B cell (primary cell): ENCODE measurements around the gene CAPN15. TPM values are rescaled to one million over a fixed set of nuclear protein-coding genes. Genes with fewer than 3 reads are reported as not detected.

Experiments used
- ATAC-seq: fragments of 200-7000 bp; cut with Tn5 transposase; one replicate; pipeline ENCODE4 v1.10.0; 2021; ENCODE audit warnings: low read depth, mild to moderate bottlenecking, moderate number of reproducible peaks, moderate library complexity
- CTCF ChIA-PET: fragments of 350-600 bp; sonication (Branson Sonifier 250); formaldehyde crosslinking; loops from one replicate; lab custom pipeline; 2021; ENCODE audit warnings: antibody characterized with exemption, inconsistent platforms; lab: Charles Lee
- POLR2A ChIA-PET: fragments of 350-600 bp; sonication (Branson Sonifier 250); formaldehyde crosslinking; loops from one replicate; lab custom pipeline; 2021; ENCODE audit warnings: antibody characterized with exemption; lab: Charles Lee
- DNase-seq: peaks from one replicate; pipeline ENCODE4 v3.0.0; 2013
- H2AFZ ChIP-seq: 2 replicates; pipeline ENCODE4 v1.6.1; 2012; ENCODE audit warnings: mild to moderate bottlenecking, low read depth, low read length; ENCODE audit not compliant: insufficient read depth, poor library complexity, severe bottlenecking
- H3K27ac ChIP-seq, 2 donors: 1 replicate in 1 of 2; 2 replicates in 1 of 2; pipeline ENCODE4 v1.5.1; 2012 to 2013; ENCODE audit warnings: low read length in 2 of 2, mild to moderate bottlenecking in 2 of 2, moderate library complexity in 1 of 2
- H3K27me3 ChIP-seq, 4 experiments: fragments of 200-600 bp in 1 of 4; sonication (generic) in 1 of 4; replicated peaks in 1 of 4; 1 replicate in 2 of 4; 2 replicates in 2 of 4; pipeline versions ENCODE4 v1.6.1 to v1.7.0; 2013 to 2016; ENCODE audit warnings: low read length in 3 of 4, mild to moderate bottlenecking in 2 of 4, mixed read lengths in 1 of 4, moderate library complexity in 1 of 4; ENCODE audit not compliant: insufficient read depth in 4 of 4, control insufficient read depth in 3 of 4; ENCODE audit errors: control extremely low read depth in 1 of 4
- H3K36me3 ChIP-seq, 2 experiments: replicated peaks in 1 of 2; 1 replicate in 1 of 2; 2 replicates in 1 of 2; pipeline versions ENCODE4 v1.6.1 to v1.7.1; 2013; ENCODE audit warnings: low read length in 1 of 2; ENCODE audit not compliant: insufficient read depth in 2 of 2, control insufficient read depth in 1 of 2; ENCODE audit errors: control extremely low read depth in 1 of 2, extremely low read depth in 1 of 2
- H3K4me1 ChIP-seq, 2 donors: fragments of 200-600 bp in 1 of 2; sonication (generic) in 1 of 2; 1 replicate in 1 of 2; 2 replicates in 1 of 2; pipeline versions ENCODE4 v1.5.1 to v1.6.1; 2013 to 2017; ENCODE audit warnings: low read length in 2 of 2; ENCODE audit not compliant: control insufficient read depth in 2 of 2, insufficient read depth in 2 of 2
- H3K4me2 ChIP-seq: replicated peaks from 2 replicates; pipeline ENCODE3; 2012; ENCODE audit warnings: mild to moderate bottlenecking, low read depth, low read length; ENCODE audit not compliant: poor library complexity, severe bottlenecking
- H3K4me3 ChIP-seq, 5 experiments: fragments of 200-600 bp in 1 of 5; sonication (generic) in 1 of 5; 1 replicate in 3 of 5; 2 replicates in 2 of 5; pipeline versions ENCODE4 v1.5.1 to v1.7.0; 2011 to 2016; ENCODE audit warnings: low read length in 4 of 5, mild to moderate bottlenecking in 4 of 5, low read depth in 2 of 5, control low read depth in 1 of 5, moderate library complexity in 1 of 5; ENCODE audit not compliant: insufficient read depth in 1 of 5; ENCODE audit errors: control extremely low read depth in 1 of 5, extremely low read depth in 1 of 5
- H3K79me2 ChIP-seq: fragments of 200-600 bp; sonication (generic); one replicate; pipeline ENCODE4 v1.6.0; 2016; ENCODE audit warnings: low read length; ENCODE audit not compliant: control insufficient read depth, insufficient read depth
- H3K9ac ChIP-seq: fragments of 200-600 bp; sonication (generic); 2 replicates; pipeline ENCODE4 v1.6.1; 2017; ENCODE audit warnings: mild to moderate bottlenecking, low read length, moderate library complexity
- H3K9me3 ChIP-seq, 3 donors: one replicate each; pipeline versions ENCODE4 v1.6.1 to v1.7.1; 2013; ENCODE audit warnings: low read length in 2 of 3; ENCODE audit not compliant: control insufficient read depth in 2 of 3, insufficient read depth in 1 of 3; ENCODE audit errors: control extremely low read depth in 1 of 3
- H4K20me1 ChIP-seq: 2 replicates; pipeline ENCODE4 v1.6.0; 2012; ENCODE audit warnings: mild to moderate bottlenecking, low read length; ENCODE audit not compliant: insufficient read depth, control insufficient read depth, poor library complexity, severe bottlenecking
- H3K27ac Mint-ChIP-seq: one replicate; pipeline ENCODE4 v1.8.0; 2021; ENCODE audit warnings: mixed read lengths
- H3K27me3 Mint-ChIP-seq: one replicate; pipeline ENCODE4 v1.8.0; 2021; ENCODE audit warnings: mixed read lengths
- H3K4me1 Mint-ChIP-seq: one replicate; pipeline ENCODE4 v1.8.0; 2021; ENCODE audit warnings: mixed read lengths
- H3K4me3 Mint-ChIP-seq: one replicate; pipeline ENCODE4 v1.8.0; 2021; ENCODE audit warnings: mixed read lengths
- H3K9me3 Mint-ChIP-seq: one replicate; pipeline ENCODE4 v1.8.0; 2022; ENCODE audit warnings: mixed read lengths; ENCODE audit not compliant: insufficient read depth
- CTCF ChIP-seq: fragments of 200-600 bp; IDR thresholded peaks from one replicate; pipeline ENCODE4 v1.8.0; 2022; ENCODE audit warnings: antibody characterized with exemption, mild to moderate bottlenecking
- EZH2 ChIP-seq: IDR thresholded peaks from 2 replicates; pipeline ENCODE4 v1.6.1; 2012; ENCODE audit warnings: borderline replicate concordance, low read depth, mild to moderate bottlenecking, moderate library complexity, low read length; ENCODE audit not compliant: insufficient read depth, poor library complexity, severe bottlenecking
- WGBS: methylation state at CpG from one replicate; pipeline ENCODE4 v1.1.5; 2013; ENCODE audit warnings: missing lambda C conversion rate; ENCODE audit not compliant: insufficient coverage; 5-methylcytosine and 5-hydroxymethylcytosine counted together
- intact Hi-C: fragments of 100-400 bp; cut with micrococcal nuclease; formaldehyde crosslinking; loops from one replicate; pipeline ENCODE4 v1.10.0; 2022
- polyA plus RNA-seq: library from polyadenylated mRNA; depleted of rRNA; stranded (reverse); fragments of >200 nt; gene quantifications from 2 replicates; pipeline ENCODE4 v1.2.3, GENCODE V29; 2012
- total RNA-seq, 2 donors: library from RNA; stranded (reverse); fragments of 120-200 nt in 1 of 2; gene quantifications; 1 replicate in 1 of 2; 2 replicates in 1 of 2; pipeline versions ENCODE4 v1.2.3 to v1.2.4, GENCODE V29; 2013 to 2022

CAPN15 gene
- total and polyA plus RNA-seq, 2 donors (not counting 1 experiment from before 2014, with no cell fraction given) = 67.2 to 77.2 TPM

- Histone ChIP-seq H3K27me3 (no peaks in the 10 kb centered on the region), H2AFZ (no peak overlapping the region), H3K9ac (no peak overlapping the region), H3K27ac (no peak overlapping the region), H3K4me2 (no peak overlapping the region), H3K36me3 (peaks cover 0 to 5% of the 10 kb centered on the region in 2 experiments), H4K20me1 (no peaks in the 10 kb centered on the region), H3K4me3 (no peak overlapping the region), H3K9me3 (no peaks in the 10 kb centered on the region), H3K4me1 (peaks cover 5 to 13% of the 10 kb centered on the region in 2 donors), H3K79me2 (peaks cover 3% of the 10 kb centered on the region)
- WGBS = 93% methylated on average over 33 of the region's 36 CpGs
- H3K4me1 Mint-ChIP-seq = peaks cover 17% of the 10 kb centered on the region
- H3K4me3 Mint-ChIP-seq = no peak overlapping the region
- no peak for DNase-seq
- no peak for TF ChIP-seq EZH2
- no peak for TF ChIP-seq CTCF
- intact Hi-C loops = no loop called here
- POLR2A ChIA-PET = no interaction called here
- ATAC-seq = no peak
- H3K27me3 Mint-ChIP-seq = no peaks in the 10 kb centered on the region
- H3K27ac Mint-ChIP-seq = no peak overlapping the region
- H3K9me3 Mint-ChIP-seq = no peaks in the 10 kb centered on the region
- CTCF ChIA-PET = no interaction called here
Measured at GRCh38 chr16:575354-576196, 48.1 kb downstream of the CAPN15 start.

GRCh38 chr16:576197-576822 lies 48.8 kb downstream of the CAPN15 start:
- Histone ChIP-seq H4K20me1 (no peaks in the 10 kb centered on the region), H3K4me1 (peaks cover 0 to 8% of the 10 kb centered on the region in 2 donors), H3K9me3 (no peaks in the 10 kb centered on the region), H3K36me3 (peaks cover 0 to 5% of the 10 kb centered on the region in 2 experiments), H3K4me3 (no peak overlapping the region), H3K9ac (no peak overlapping the region), H3K79me2 (no peaks in the 10 kb centered on the region), H3K4me2 (no peak overlapping the region), H3K27me3 (no peaks in the 10 kb centered on the region), H2AFZ (no peak overlapping the region), H3K27ac (no peak overlapping the region)
- DNase-seq (no peak), ATAC-seq (no peak)
- peaks cover 10% of the 10 kb centered on the region for H3K4me1 Mint-ChIP-seq
- H3K27ac Mint-ChIP-seq = no peak overlapping the region
- TF ChIP-seq CTCF (no peak), EZH2 (no peak)
- POLR2A ChIA-PET = no interaction called here
- CTCF ChIA-PET = interaction anchor here (0.8 to 1.2 kb wide), 3 partner anchors 17 to 184 kb away, joined by 3 to 4 read pairs (median 3); no protein-coding TSS in a partner anchor
- intact Hi-C loops = no loop called here
- WGBS = 78% methylated on average over 18 of the region's 21 CpGs
- no peaks in the 10 kb centered on the region for H3K27me3 Mint-ChIP-seq
- H3K4me3 Mint-ChIP-seq = no peak overlapping the region
- H3K9me3 Mint-ChIP-seq = no peaks in the 10 kb centered on the region
